AG09319 (cell line): ENCODE data around the gene CPNE4.

Experiments used
- DNase-seq: peaks from one replicate; pipeline ENCODE4 v3.0.0-alpha.2; 2010; ENCODE audit warnings: low read depth; ENCODE audit errors: extremely low read depth
- TF ChIP-seq, protein P1 (sequence below): IDR thresholded peaks from 2 replicates; pipeline ENCODE4 v1.5.1; 2011; ENCODE audit warnings: low read depth, mild to moderate bottlenecking, inconsistent platforms, low read length, moderate library complexity

The CPNE4 gene

DNA sequence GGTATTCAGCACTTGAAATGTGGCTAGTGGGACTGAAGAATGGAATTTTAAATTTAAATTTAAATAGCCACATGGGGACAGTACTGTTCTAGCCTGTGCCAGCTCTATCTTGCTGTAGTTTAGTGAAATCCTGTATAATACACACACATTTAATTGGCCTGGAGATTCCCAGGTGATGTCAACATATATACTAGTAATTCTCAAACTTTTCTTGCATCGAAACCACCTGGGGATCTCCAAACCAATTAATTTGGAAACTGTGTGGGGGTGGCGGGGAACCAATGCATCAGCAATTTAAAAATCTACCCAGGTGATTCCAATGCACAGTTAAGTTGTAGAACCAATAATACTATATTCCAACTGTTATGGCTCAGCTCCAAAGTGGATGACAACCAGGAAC, 303.1 kb downstream of the CPNE4 start:
- TF ChIP-seq, protein P1, sequence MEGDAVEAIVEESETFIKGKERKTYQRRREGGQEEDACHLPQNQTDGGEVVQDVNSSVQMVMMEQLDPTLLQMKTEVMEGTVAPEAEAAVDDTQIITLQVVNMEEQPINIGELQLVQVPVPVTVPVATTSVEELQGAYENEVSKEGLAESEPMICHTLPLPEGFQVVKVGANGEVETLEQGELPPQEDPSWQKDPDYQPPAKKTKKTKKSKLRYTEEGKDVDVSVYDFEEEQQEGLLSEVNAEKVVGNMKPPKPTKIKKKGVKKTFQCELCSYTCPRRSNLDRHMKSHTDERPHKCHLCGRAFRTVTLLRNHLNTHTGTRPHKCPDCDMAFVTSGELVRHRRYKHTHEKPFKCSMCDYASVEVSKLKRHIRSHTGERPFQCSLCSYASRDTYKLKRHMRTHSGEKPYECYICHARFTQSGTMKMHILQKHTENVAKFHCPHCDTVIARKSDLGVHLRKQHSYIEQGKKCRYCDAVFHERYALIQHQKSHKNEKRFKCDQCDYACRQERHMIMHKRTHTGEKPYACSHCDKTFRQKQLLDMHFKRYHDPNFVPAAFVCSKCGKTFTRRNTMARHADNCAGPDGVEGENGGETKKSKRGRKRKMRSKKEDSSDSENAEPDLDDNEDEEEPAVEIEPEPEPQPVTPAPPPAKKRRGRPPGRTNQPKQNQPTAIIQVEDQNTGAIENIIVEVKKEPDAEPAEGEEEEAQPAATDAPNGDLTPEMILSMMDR = no peak
- no peak for DNase-seq

DNA sequence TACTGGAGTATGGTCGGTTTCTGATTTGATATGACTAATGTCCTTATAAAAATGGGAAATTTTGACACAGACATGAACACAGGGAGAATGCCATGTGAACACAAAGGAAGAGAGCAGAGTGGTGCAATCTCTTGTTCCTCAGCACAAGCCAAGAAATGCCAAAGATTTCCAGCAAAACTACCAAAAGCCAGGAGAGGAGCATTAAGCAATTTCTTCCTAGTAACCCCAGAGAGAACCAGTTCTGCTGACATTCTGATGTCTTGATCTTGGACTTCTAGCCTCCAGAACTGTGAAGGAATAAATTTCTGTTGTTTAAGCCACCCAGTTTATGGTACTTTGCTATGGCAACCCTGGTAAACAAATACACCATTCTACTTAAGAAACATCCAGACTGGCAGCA, 304.2 kb downstream of the CPNE4 start:
- TF ChIP-seq, protein P1 = no peak
- DNase-seq = no peak

DNA sequence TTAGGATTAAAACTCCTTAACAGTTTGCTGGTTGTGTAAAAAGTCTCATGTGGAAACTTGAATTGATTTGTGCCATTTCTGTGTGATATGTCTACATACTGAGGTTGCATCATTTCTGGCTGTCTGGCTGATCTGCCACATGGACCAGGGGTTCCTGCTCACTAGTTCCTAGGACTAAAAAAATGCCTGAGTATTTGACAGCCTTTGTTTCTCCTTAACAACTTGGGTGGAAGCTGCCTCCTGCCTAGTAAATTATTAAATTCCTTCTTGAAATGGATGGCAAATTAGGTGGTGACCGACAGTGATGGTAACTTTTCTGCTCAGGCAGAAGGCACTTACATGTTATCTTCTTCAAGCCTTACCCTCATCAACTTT, 305.2 kb downstream of the CPNE4 start:
- no peak for DNase-seq
- TF ChIP-seq, protein P1 = no peak

DNA sequence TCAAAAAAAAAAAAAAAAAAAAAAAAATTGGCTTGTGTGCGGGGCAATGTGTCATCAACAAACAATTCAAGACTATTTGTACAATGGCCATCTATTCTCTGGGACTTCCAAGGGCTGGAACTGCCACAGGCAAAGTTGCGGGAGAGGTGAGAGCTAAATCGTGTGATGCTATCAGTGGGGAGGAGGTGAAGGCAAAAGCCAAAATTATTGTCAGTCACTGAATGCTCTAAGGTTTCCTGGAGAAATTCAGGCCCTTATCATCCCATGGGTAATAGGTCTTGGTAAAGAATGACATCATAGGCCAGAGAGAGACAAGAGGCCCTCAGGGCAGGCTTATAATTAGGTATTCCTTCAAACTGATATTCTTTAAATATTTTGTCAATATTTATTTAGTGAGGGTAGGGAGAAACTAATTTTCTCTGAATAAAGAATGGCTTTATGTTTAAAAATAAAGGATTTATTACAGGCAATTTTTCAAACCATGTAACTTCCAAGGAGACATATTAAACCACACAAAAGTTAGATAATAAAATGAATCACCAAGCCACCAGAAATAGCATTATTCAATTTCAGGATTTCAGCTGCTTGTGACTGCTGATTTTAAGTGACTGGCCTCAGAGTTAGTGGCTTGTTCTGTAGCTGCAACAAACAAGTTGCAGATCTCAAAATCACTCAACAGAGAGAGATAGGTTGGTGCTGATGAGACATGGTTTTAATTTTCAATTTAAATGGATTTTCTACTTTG, 305.7 kb downstream of the CPNE4 start:
- no peak for DNase-seq
- TF ChIP-seq, protein P1 = no peak

DNA sequence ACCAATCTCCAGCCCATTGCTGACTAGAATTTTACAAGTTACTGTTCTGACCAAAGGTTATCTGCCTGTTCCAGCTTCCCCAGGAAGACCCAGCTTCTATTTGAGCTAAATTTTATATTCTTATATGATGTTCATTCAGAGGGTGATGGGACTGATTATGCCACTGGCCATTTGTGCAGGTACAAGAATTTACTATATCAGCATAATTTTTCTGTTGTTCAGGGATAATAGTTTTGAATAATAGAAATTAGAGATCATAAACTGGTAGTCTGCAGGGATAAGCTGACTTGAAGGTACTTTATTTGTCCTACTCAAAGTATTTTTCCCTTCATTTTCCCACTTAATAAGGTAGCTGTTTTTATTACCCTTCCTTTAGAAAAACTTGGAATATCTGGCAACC, 309.4 kb downstream of the CPNE4 start:
- TF ChIP-seq, protein P1 = no peak
- DNase-seq = no peak

DNA sequence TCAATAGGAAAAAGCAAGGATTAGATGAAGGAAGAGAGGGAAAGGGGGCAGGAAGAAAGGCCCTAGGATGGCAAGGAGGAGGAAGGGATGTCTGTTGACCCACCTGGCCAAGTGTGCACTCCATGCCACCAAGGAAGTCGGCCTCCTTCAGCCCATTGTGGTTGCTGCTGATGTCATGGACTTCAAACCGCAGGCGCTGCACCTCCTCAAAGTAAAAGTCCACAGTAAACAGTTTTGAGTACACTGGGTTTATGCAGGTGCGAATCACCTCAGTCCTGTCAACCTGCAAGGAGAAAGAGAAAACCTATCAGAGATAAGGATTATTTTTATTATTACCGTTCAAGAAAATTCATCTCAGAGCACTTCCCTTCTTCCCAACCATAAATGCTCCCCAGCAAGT, 311.5 kb downstream of the CPNE4 start:
- no peak for DNase-seq
- TF ChIP-seq, protein P1 = no peak

DNA sequence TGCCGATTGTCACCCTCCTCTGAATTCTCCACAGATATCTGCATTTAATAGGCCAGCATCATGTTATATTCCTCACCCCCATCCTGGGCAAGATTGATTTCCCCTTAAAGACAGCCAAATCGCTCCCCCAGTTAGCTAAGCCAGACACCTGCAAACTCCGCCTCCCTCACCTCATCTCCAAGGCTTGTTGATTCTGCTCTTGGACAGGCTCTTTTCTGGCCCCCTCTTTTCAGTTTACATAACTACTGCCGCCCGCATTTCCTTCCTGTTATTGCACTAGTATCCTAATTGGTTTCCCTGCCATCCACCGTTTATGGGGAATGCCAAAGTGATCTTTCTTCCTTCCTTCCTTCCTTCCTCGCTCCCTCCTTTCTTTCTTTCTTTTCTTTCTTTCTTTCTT, 317.3 kb downstream of the CPNE4 start:
- DNase-seq = no peak
- TF ChIP-seq, protein P1 = no peak
